PC-3 (cell line): ENCODE measurements around the gene FAM184A.

Source experiments
- CTCF ChIP-seq: fragments of 300-600 bp; sonication (generic); conservative IDR thresholded peaks from 2 replicates; pipeline ENCODE4 v1.5.1; 2017; ENCODE audit warnings: antibody characterized with exemption, low read depth, mild to moderate bottlenecking, low read length
- EZH2 ChIP-seq: fragments of 300-600 bp; sonication (generic); IDR thresholded peaks from one replicate; pipeline ENCODE4 v1.6.1; 2017; ENCODE audit warnings: antibody characterized with exemption, mild to moderate bottlenecking, low read length; ENCODE audit not compliant: unreplicated experiment

- TF ChIP-seq EZH2 (no peak), CTCF (no peak)
These were observed 21.7 kb upstream of the FAM184A start for GRCh38 chr6:119100115-119100514.
